GM21367 (cell line): Measurements from ENCODE around the gene TPGS2.
"Not testable (repeated sequence)": the region's sequence is repeated elsewhere in the genome, so short reads cannot be mapped to it uniquely, and the experiment has no call there.

Experiments used
- ATAC-seq: cut with Tn5 transposase; IDR thresholded peaks from one replicate; pipeline ENCODE4 v1.9.1; 2021; ENCODE audit not compliant: unreplicated experiment

Gene TPGS2

GRCh38 chr18:36825526-36825925, 3.3 kb downstream of the TPGS2 start:
- ATAC-seq: no peak

GRCh38 chr18:36821681-36822080, 7.1 kb downstream of the TPGS2 start:
- ATAC-seq: no peak

- ATAC-seq: no peak
Measured at GRCh38 chr18:36819621-36820020, 9.2 kb downstream of the TPGS2 start.

GRCh38 chr18:36818652-36819051, 10.2 kb downstream of the TPGS2 start:
- no peak for ATAC-seq

- ATAC-seq: no peak
Measured at GRCh38 chr18:36817039-36817438, 11.8 kb downstream of the TPGS2 start.

DNA sequence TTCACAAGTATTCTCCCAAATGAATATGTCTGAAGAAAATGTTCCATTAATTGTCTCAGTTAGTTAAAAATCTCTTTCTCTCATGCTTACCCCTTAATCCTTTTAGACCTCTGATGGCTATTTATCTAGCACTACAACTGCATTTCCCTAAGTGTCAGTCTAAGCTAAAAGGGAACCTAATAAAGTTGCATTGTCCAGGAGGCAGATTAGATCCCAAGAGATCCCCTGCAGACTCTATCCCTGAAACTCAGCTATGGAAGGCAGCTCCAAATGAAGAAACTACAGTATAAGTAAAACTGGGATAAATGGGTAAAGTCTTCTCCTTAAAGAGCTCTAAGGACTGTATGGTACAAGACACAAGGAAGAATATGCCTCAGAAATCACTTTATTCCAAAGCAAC, 12.7 kb downstream of the TPGS2 start:
- ATAC-seq: not testable (repeated sequence)

GRCh38 chr18:36814994-36815393, 13.8 kb downstream of the TPGS2 start:
- ATAC-seq: no peak

- ATAC-seq: no peak
Measured at GRCh38 chr18:36813824-36814223, 15.0 kb downstream of the TPGS2 start.

GRCh38 chr18:36813101-36813775, 15.6 kb downstream of the TPGS2 start:
- no peak for ATAC-seq

- ATAC-seq: no peak
Measured at GRCh38 chr18:36812678-36813077, 16.1 kb downstream of the TPGS2 start.

DNA sequence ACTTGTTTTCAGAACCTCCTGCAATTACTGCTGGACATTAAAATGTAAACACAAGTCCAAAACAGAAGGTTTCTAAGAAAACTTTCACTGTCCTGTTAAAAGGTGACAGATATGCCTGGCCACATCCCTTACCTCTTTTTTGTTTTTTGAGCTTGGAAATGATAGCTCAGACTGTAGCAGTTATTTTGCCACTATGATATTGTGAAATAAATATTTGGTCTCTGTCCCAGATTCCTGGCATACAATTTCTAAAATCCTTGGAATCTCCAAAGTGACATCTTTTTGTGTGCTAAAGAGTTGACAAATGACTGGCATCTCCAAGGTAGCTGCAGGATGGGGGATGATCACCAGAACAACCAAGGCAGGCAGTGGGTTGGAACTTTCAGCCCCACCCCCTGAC, 16.8 kb downstream of the TPGS2 start:
- ATAC-seq: no peak

GRCh38 chr18:36811430-36811829, 17.4 kb downstream of the TPGS2 start:
- no peak for ATAC-seq

DNA sequence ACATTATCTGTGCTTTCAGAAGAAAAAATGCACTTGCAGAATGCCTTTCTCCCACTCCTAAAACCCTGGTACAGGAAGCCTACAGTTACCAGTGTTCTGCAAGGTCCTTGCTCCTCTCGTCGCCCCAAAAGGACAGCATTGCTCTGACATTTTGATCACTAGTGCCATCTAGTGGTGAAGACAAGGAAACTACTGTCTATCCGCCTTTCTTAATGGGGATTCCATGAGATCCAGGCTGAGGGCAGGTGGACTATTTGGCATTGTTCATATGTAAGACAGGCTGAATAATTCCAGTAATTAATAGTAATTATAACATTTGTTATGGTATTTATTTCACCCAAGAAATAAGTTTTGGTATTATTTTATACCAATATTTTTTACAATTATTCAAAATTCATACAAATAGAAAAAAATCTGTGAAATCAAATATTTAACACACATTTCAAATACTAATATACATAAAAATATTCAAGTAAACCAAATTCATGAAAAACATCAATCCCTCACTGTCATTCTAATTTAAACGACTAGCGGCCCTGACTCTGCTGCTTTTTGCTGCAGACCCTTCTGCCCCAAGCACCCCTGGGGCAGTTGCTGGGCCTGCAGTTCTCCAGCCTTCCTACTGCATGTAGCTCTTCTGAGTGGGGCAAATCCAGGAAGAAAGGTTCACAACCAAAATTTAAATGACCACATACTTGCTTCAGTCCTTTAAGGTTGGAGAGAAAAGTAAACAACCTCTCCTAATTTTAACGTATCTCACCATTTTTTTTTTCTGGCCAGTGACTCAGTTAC, 19.0 kb downstream of the TPGS2 start:
- ATAC-seq: peak; percentile 98

DNA sequence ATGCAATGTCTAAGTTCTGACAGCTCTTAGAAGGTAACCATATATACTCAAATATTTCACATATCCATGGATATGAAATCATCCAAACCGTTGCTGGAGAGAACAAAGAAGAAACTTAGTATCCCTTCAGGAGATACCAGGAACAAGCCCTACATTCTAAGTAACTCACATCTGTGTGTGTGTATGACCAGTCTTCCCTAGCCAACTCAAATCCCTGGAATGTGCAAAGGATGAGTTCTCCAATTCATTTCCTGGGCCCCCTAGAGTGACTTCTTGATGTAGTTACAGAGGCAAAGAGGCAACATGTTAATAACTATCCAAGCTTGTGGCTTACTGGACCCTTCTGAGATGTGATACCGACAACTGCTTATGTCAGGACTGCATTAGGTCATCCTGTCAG, 20.1 kb downstream of the TPGS2 start:
- ATAC-seq: no peak

GRCh38 chr18:36805105-36805504, 23.7 kb downstream of the TPGS2 start:
- no peak for ATAC-seq

GRCh38 chr18:36798738-36799473, 29.9 kb downstream of the TPGS2 start:
- ATAC-seq: no peak

- no peak for ATAC-seq
Measured at GRCh38 chr18:36792634-36793283, 36.0 kb downstream of the TPGS2 start.

DNA sequence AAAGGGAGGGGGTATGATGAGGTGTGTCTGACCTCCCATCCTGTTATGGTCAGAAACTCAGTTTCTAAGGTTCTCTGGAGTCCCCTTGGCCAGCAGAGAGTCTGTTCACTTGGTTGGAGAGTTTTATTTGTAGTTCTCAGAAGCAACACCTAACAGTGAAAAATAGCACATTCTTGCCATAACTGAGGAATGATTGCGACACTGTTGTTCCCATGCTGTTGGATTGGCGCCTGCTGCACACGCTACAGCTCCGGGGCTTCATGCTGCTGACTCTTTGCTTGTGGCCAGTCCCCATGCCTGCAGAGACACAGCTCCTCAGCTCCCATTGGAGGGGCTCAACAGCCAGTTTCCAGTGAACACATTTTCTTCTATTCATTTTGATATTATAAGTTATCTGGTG, 42.1 kb downstream of the TPGS2 start:
- ATAC-seq: no peak

GRCh38 chr18:36783792-36784191, 45.0 kb downstream of the TPGS2 start:
- ATAC-seq: no peak

DNA sequence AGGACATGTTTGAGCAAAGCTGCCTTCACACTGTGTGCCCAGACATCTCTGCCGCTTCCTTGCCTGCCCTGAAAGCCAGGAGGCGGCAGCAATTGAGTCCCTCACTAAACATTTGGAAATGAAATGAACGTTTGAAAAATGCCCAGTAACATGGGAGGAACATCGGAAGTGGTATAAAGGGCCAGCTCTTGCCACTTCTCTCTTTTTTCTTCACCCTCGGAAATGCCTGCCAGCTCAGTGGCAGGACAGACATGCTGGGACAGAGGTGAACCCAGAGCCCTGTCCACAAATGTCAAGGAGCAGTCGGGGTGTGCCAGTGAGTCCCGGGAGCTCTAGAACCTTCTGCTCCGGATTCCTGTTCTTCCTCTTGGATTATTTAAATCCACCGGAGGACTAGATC, 46.1 kb downstream of the TPGS2 start:
- ATAC-seq: no peak

GRCh38 chr18:36780748-36781147, 48.1 kb downstream of the TPGS2 start:
- no peak for ATAC-seq
